GM12875 (cell line): Measurements from ENCODE around the gene MACF1.

Experiments used
- H3K4me3 ChIP-seq: one replicate; pipeline ENCODE4 v1.5.1; 2011; ENCODE audit warnings: low read depth, low read length, control low read depth
- CTCF ChIP-seq: IDR thresholded peaks from 2 replicates; pipeline ENCODE4 v1.5.1; 2011; ENCODE audit warnings: low read depth, mild to moderate bottlenecking, control low read depth, inconsistent platforms, low read length, moderate library complexity, borderline replicate concordance; ENCODE audit not compliant: insufficient read depth

Gene MACF1

DNA sequence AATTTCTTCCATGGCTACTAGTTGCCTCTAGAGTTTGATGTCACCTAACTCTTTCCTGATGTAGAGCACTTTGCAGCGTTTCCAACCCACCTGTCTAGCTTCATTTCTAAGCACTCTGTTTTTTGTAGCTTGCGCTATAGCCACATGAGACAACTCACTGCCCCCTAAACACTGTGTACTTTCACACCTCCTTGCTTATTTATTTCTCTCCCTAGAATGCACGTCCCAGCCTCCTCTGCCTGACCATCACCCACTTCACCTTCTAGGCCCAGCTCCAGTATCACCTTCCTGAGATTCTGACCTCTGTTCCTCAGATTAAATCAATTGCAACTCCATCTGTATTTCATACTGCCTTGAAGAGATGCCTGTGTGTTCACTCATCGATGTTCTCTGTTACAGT lies 32.5 kb downstream of the MACF1 start:
- TF ChIP-seq CTCF: no peak
- H3K4me3 ChIP-seq: no peak overlapping the region

GRCh38 chr1:39238476-39238875 lies 34.0 kb downstream of the MACF1 start:
- no peak for TF ChIP-seq CTCF
- no peak overlapping the region for H3K4me3 ChIP-seq

DNA sequence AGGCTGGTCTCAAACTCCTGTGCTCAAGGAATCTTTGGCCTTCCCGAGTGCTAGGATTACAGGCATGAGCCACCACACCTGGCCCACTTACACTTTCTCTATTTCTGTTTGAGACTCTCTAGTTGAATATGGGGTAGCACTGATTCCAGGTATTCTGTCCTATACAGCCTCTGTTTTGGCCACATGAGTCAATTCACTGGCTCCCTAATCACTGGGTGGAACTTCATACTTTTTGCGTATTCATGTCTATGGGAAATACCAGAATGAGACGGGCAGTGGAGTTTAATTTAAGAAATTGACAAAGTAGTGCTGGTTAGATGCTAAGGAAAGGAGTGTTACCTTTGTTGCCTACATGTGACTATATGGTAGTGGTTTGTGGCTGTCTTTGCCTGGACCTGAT lies 35.5 kb downstream of the MACF1 start:
- TF ChIP-seq CTCF: no peak
- H3K4me3 ChIP-seq: no peak overlapping the region

- no peak overlapping the region for H3K4me3 ChIP-seq
- TF ChIP-seq CTCF: no peak
These were observed 38.8 kb downstream of the MACF1 start for GRCh38 chr1:39243302-39243701.

DNA sequence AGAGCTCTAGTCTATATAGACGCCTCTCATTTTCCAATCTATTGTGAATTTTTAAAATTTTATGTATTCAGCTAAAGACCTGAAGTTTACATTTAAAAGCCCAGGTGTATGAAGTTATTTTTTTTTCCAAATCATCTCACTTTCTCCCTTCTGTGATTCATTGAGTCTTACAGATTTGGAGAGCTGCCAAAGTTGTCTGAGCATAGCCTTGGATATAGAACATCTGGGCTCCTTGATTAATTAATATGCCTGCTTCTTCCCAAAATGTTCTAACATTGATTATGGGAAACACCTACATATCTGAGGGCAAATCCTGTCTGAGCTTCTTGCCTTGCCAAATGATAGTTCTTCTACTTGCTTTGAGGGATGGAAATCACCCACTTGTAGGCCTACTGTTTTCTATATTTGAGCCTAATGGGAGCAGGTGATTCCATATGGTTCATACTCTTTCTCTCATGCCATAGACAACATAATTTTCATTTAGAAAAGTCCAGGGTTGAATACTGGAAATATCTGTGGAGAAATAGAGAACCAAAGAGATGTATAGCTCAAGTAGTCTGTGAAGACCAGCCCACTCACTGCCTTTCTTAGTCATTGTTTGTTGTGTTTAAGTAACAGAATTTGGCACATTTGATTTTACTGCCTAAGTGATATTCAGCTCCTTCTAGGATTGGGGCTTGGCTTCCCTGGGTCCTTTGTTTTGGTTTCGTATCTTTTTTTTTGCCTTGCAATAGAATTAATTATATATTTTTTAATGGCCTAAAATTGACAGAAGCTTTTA lies 46.2 kb downstream of the MACF1 start:
- H3K4me3 ChIP-seq: no peak overlapping the region
- no peak for TF ChIP-seq CTCF

GRCh38 chr1:39255222-39255621 lies 50.7 kb downstream of the MACF1 start:
- no peak overlapping the region for H3K4me3 ChIP-seq

More at GRCh38 chr1:39255222-39255621, 50.7 kb downstream of the MACF1 start:
- no peak for TF ChIP-seq CTCF
